ENCODE results near the gene NOTUM.
A peak's percentile ranks its signal among the peaks of the same experiment; 100 is the strongest.

Gene NOTUM

GRCh38 chr17:81977211-81977808, 16.3 kb upstream of the NOTUM start, which contains the start of gene ASPSCR1:
TSS of gene ASPSCR1 (plus strand) at chr17:81977629. CDS start at chr17:81977647, 18 bp downstream.
- DNase-seq (ENCODE audit: low read depth): peak; percentile 79

DNA sequence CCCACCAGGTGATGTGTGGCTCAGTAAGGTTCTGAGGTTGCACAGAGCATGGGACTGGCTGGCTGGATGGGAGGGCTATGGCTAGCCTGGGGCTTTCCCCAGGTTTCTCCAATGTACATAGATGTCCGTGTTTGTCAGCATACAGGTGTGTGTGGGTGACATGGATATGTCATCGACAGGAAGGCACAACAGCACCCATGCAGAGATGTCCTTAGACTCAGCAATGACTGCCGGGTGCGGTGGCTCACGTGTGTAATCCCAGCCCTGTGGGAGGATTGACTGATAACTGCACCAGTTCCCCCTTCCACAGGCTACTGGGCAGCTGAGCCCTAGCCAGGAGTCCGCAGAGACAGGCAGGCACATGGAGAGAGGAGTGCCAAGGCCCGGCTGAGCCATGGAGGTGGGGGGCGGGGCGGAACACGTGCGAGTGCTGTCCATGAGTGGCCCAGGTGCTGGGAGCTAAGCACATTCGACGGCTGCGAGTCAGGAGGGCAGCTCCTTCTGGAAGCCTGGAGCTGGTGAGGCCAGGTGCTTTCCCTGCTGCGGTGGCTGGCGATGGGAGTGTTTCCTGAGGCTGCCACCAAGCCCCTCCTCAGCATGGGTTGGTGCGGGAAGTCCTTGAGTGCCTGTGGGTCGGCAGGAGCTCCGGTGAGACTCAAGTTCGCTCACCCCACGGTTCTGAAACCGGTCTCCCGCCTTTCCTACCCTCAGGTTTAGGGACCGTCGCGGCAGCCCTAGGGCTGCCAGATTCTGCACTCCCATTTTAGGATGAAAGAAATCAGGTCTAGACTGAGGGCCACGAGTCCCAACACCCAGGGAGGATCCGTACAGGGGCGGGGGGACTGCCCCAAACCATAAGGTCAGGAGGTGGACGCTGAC, 15.6 kb upstream of the NOTUM start:
- no peak for DNase-seq (ENCODE audit: low read depth)

DNA sequence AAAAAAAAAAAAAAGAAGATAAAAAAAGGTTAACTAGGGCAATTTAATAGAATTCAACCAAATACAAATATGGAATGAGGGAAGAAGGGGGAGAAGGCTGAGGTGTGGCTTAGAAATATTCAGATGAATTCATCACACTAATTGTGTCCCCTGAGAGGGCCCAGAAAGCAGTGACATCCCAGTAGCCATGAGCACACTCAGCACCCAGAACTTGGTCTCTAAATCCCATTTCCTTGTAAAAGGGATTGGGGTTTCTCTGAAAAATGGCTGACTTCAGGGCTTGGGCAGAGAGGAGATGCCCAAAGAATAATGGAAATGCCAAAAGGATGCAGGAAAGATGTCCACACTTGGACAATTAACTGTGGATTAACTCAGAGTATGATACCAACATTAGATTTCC, 12.4 kb upstream of the NOTUM start:
- DNase-seq (ENCODE audit: low read depth): no peak

DNA sequence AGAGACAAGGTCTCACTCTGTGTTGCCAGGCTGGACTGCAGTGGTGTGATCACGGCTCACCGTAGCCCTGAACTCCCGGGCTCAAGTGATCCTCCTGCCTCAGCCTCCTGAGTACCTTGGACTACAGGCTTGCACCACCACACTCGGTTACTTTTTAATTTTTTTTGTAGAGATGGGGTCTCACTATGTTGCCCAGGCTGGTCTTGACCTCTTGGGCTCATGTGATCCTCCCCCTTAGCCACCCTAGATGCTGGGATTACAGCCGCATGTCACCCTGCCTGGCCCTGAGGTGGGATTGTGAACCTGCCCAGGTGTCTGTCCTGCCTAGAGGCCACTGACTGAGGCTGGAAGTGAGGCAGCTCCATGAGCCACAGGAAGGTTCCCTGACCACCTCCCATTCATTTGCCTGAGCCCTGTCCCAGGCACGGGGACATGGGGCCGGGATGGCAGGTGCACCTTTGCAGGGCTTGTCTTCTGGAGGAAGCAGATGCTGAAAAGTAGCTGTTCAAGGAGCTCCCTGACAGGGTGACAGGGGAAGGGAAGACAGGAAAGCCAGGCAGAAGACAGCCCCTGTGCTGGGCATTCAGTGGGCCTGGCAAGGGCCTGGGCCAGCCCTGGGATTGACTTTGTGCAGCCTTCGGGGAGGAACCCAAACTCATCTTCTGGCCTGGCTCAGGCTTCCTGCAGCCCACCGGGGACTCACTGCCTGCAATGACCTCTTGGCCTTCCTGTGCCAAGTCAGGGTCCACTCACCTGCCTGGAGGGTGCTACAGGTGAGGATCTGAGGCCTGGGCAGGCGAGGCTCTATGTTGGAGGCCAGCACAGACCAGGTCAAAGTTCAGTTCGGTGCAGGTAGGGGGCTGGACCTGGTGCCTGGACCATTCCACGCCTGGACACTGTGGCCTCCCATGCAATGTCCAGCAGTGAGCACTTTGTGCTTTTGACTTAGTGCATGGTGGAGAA, 8.1 kb upstream of the NOTUM start:
- DNase-seq (ENCODE audit: low read depth): no peak

- no peak for DNase-seq (ENCODE audit: low read depth)
Measured at GRCh38 chr17:81968396-81968745, 7.4 kb upstream of the NOTUM start.

- no peak for DNase-seq (ENCODE audit: low read depth)
Measured at GRCh38 chr17:81967533-81968395, 6.8 kb upstream of the NOTUM start.

GRCh38 chr17:81967244-81967532, 6.2 kb upstream of the NOTUM start:
- no peak for DNase-seq (ENCODE audit: low read depth)

DNA sequence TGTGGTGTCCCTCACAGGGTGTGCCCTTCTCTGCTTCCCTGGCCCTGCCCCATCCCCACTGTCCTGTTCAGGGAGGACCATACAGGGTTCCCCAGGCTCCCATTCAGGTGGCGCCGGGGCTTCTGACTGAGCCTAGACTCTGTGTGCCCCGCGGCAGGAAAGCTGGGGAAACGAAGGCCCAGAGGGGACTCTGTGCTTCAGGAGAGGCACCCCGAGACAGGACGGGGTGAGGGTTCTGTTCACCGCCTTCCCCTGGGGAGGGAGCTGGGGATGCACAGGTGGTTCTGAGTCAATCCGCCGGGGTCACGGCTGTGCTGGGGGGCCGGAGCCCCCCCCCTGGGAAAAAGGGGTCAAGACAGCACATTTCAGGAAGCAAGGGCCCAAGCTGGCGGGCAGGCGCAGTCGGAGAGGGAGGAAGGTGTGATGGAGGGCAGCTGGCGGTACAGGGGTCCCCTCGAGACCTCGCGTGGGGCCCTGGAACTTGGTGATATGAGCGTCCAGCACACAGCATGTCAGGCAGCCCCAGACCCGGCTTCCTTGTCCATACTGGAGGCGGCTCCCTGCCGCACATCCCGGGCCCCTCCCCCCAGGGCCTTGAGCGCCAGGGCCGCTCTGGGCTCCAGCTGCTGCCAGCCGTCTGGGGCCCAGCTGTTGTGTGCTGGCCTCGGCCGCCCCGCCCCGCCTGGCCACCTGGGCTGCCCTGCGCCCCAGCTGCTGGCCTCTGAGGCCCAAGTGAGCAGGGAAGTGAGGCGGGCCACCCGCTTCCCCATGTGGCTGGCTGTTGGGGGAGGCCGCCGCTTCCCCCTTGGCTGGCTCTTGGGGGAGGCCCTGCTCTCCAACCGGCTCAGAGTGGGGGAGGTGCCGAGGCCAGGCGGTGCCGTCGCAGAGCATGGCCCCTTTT, 5.6 kb upstream of the NOTUM start:
- DNase-seq (ENCODE audit: low read depth): peak; percentile 62

GRCh38 chr17:81964081-81964849, 3.3 kb upstream of the NOTUM start:
- no peak for DNase-seq (ENCODE audit: low read depth)

GRCh38 chr17:81962499-81963441, 1.8 kb upstream of the NOTUM start:
- DNase-seq (ENCODE audit: low read depth): no peak

DNA sequence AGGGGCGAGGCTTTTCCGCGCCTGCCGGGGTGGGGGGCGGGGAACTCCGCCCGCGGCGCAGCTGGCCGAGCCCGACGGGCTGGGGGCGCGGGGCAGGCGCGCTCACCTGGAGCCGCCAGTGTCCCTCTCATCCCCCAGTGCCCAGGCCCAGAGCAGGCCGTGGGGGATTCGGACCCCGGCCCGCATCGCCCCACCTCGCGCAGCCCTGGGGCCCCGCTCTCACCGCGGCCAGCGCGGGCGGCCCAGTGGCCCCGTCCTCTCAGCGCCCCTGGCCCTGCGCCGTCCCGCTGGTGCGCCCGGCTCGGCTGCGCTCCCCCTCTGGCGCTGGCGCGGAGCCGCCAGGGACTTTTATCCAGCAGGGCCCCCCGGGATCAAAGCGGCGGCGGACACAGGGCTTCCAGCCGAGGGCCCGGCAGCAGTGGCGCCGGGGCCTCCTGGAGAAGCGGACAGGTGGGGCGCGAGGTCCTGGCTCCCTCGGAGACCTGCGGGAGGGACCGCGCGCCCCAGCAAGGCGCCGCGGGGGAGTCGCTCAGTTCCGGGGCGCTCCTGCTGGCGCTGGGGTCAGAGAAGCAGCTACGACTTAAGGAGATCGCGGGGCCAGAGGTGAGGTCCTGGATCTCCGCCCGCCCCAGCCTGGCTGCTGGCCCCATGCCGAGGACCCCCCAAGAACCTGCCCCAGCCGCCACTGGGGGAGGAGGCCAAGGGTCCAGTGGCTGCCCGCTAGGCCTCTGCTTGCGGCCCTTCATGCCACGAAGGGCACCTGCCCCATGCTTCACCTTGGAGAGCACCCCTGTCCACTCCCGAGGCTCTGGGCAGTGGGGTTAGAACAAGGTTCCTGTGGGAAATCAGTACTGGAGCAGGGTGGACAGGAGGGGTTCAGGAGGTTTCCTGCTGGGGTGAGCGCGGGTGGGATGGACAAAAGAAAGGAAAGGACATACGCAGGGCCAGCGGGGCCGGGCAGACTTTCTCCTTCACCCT, 823 bp upstream of the NOTUM start:
- no peak for DNase-seq (ENCODE audit: low read depth)

DNA sequence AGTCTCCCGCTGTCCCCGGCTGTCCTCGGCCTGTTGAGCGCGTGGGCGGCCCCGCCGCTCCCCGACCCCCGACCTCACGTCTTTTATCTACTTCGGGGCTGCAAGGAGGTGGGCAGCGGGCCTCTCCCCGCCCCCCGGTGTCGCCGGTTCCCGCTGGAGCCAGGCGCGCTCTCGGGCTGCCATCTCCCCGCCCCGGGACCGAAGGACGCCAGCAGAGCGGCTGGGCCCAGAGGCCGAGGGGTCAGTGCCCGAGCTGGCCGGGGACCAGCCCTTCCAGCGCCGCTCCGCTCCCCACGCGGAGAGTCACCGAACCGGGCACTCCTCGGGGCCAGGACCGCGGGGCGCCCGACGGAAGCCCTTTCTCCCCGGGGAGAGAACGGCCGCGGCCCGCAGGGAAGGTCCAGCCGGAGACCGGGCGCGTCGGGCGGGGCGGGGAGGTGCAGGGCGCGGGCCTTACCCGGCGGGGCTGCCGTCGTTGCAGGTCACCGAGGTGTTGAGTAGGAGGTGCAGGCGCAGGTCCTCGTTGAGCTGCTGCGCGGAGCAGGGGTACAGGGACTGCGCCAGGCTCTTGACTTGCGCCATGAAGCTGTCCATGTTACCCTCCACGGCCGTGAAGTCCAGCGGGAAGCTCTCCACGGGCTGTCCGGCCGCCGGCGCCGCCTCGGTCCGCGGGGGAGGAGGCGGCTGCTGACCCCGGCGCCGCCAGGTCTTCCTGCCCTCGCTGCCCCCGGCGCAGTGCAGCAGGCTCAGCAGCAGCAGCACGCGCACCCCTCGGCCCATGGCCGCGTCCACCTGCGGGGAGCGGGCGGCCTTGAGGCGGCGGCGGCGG, 643 bp downstream of the NOTUM start:
- DNase-seq (ENCODE audit: low read depth): no peak

GRCh38 chr17:81959362-81960129, 1.4 kb downstream of the NOTUM start:
- DNase-seq (ENCODE audit: low read depth): no peak

GRCh38 chr17:81958633-81959342, 2.2 kb downstream of the NOTUM start:
- no peak for DNase-seq (ENCODE audit: low read depth)

Data from CMK (cell line).